NT2/D1 (cell line): ENCODE measurements around the gene ZBTB16.

Experiments used
- DNase-seq: peaks from one replicate; pipeline ENCODE4 v3.0.0-alpha.2; 2011; ENCODE audit warnings: low read depth, low spot score
- H3K27me3 ChIP-seq: 2 replicates; pipeline ENCODE4 v1.6.0; 2011; ENCODE audit warnings: mild to moderate bottlenecking; ENCODE audit not compliant: insufficient read length, insufficient read depth
- H3K36me3 ChIP-seq: 2 replicates; pipeline ENCODE4 v1.6.1; 2011; ENCODE audit warnings: mild to moderate bottlenecking, low read length, mixed read lengths; ENCODE audit not compliant: insufficient read depth, insufficient read length
- H3K4me1 ChIP-seq: 2 replicates; pipeline ENCODE4 v1.5.1; 2011; ENCODE audit not compliant: insufficient read depth, insufficient read length
- H3K4me3 ChIP-seq: 2 replicates; pipeline ENCODE4 v1.5.1; 2011; ENCODE audit warnings: low read depth; ENCODE audit not compliant: insufficient read length
- H3K9ac ChIP-seq: 2 replicates; pipeline ENCODE4 v1.6.0; 2011; ENCODE audit warnings: low read depth; ENCODE audit not compliant: insufficient read length
- H3K9me3 ChIP-seq: 2 replicates; pipeline ENCODE4 v1.5.1; 2011; ENCODE audit warnings: mild to moderate bottlenecking, low read length; ENCODE audit not compliant: insufficient read depth
- SUZ12 ChIP-seq: IDR thresholded peaks from 2 replicates; pipeline ENCODE4 v1.6.1; 2011; ENCODE audit not compliant: insufficient read length, insufficient read depth; ENCODE audit errors: extremely low read depth
- YY1 ChIP-seq: IDR thresholded peaks from 2 replicates; pipeline ENCODE4 v1.6.1; 2011; ENCODE audit not compliant: insufficient read length, insufficient read depth
- ZNF274 ChIP-seq: IDR thresholded peaks from 2 replicates; pipeline ENCODE4 v1.6.1; 2011; ENCODE audit warnings: mild to moderate bottlenecking, low read depth, low read length

ZBTB16 gene

GRCh38 chr11:114291381-114291780 is 231.9 kb downstream of the ZBTB16 start:
- H3K4me1 ChIP-seq = no peaks in the 10 kb centered on the region

GRCh38 chr11:114291842-114292680 is 232.6 kb downstream of the ZBTB16 start:
- DNase-seq = no peak

More at GRCh38 chr11:114291381-114291780, 231.9 kb downstream of the ZBTB16 start:
- no peak overlapping the region for H3K9ac ChIP-seq
- no peaks in the 10 kb centered on the region for H3K27me3 ChIP-seq
- no peaks in the 10 kb centered on the region for H3K9me3 ChIP-seq
- no peak for TF ChIP-seq SUZ12
- no peak for TF ChIP-seq YY1
- DNase-seq = no peak
- H3K36me3 ChIP-seq = no peaks in the 10 kb centered on the region
- H3K4me3 ChIP-seq = no peak overlapping the region

GRCh38 chr11:114293201-114293711 is 233.7 kb downstream of the ZBTB16 start:
- no peaks in the 10 kb centered on the region for H3K9me3 ChIP-seq
- H3K4me3 ChIP-seq = no peak overlapping the region
- H3K9ac ChIP-seq = no peak overlapping the region
- no peak for DNase-seq
- peaks cover 2% of the 10 kb centered on the region for H3K36me3 ChIP-seq
- H3K4me1 ChIP-seq = no peaks in the 10 kb centered on the region
- TF ChIP-seq SUZ12 (no peak), ZNF274 (no peak)
- H3K27me3 ChIP-seq = no peaks in the 10 kb centered on the region

More at GRCh38 chr11:114291842-114292680, 232.6 kb downstream of the ZBTB16 start:
- Histone ChIP-seq H3K36me3 (no peaks in the 10 kb centered on the region), H3K27me3 (no peaks in the 10 kb centered on the region), H3K9ac (no peak overlapping the region), H3K9me3 (no peaks in the 10 kb centered on the region), H3K4me3 (no peak overlapping the region), H3K4me1 (no peaks in the 10 kb centered on the region)
- no peak for TF ChIP-seq SUZ12

GRCh38 chr11:114295676-114296604 is 236.4 kb downstream of the ZBTB16 start, which contains the start of gene NNMT:
NNMT (plus strand) TSS chr11:114296399; CDS start chr11:114296557, 158 bp downstream.
- no peaks in the 10 kb centered on the region for H3K4me1 ChIP-seq
- H3K4me3 ChIP-seq = no peak within 1 kb of the TSS

GRCh38 chr11:114296605-114297372 is 237.3 kb downstream of the ZBTB16 start:
- DNase-seq = no peak
- no peak overlapping the region for H3K9ac ChIP-seq
- TF ChIP-seq ZNF274 (no peak), YY1 (no peak), SUZ12 (no peak)
- no peaks in the 10 kb centered on the region for H3K4me1 ChIP-seq
- no peaks in the 10 kb centered on the region for H3K27me3 ChIP-seq
- H3K9me3 ChIP-seq = peaks cover 6% of the 10 kb centered on the region; the same call in 1 of the 2 replicates
- H3K4me3 ChIP-seq = no peak overlapping the region
- peaks cover 5% of the 10 kb centered on the region for H3K36me3 ChIP-seq

More at GRCh38 chr11:114295676-114296604, 236.4 kb downstream of the ZBTB16 start, which contains the start of gene NNMT:
- no peak for DNase-seq
- TF ChIP-seq SUZ12 (no peak), ZNF274 (no peak), YY1 (no peak)
- no peaks in the 10 kb centered on the region for H3K27me3 ChIP-seq
- H3K9me3 ChIP-seq = no peaks in the 10 kb centered on the region; the same call in 1 of the 2 replicates
- H3K36me3 ChIP-seq = peaks cover 5% of the 10 kb centered on the region
- H3K9ac ChIP-seq = no peak within 1 kb of the TSS

- H3K9ac ChIP-seq = no peak overlapping the region
- H3K36me3 ChIP-seq = peaks cover 5% of the 10 kb centered on the region
- no peak for DNase-seq
- peaks cover 12% of the 10 kb centered on the region; the same call in 1 of the 2 replicates for H3K9me3 ChIP-seq
- TF ChIP-seq SUZ12 = no peak
- TF ChIP-seq ZNF274 = no peak
- no peak for TF ChIP-seq YY1
- no peak overlapping the region for H3K4me3 ChIP-seq
- H3K4me1 ChIP-seq = no peaks in the 10 kb centered on the region
- H3K27me3 ChIP-seq = no peaks in the 10 kb centered on the region
These were observed 238.5 kb downstream of the ZBTB16 start for GRCh38 chr11:114297806-114298709.
